ENCODE results near the gene PRR5. TPM values are rescaled to one million over a fixed set of nuclear protein-coding genes. Genes with fewer than 3 reads are reported as not detected.

PRR5 gene, protein sequence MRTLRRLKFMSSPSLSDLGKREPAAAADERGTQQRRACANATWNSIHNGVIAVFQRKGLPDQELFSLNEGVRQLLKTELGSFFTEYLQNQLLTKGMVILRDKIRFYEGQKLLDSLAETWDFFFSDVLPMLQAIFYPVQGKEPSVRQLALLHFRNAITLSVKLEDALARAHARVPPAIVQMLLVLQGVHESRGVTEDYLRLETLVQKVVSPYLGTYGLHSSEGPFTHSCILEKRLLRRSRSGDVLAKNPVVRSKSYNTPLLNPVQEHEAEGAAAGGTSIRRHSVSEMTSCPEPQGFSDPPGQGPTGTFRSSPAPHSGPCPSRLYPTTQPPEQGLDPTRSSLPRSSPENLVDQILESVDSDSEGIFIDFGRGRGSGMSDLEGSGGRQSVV
- 36.2 TPM for total RNA-seq

DNA sequence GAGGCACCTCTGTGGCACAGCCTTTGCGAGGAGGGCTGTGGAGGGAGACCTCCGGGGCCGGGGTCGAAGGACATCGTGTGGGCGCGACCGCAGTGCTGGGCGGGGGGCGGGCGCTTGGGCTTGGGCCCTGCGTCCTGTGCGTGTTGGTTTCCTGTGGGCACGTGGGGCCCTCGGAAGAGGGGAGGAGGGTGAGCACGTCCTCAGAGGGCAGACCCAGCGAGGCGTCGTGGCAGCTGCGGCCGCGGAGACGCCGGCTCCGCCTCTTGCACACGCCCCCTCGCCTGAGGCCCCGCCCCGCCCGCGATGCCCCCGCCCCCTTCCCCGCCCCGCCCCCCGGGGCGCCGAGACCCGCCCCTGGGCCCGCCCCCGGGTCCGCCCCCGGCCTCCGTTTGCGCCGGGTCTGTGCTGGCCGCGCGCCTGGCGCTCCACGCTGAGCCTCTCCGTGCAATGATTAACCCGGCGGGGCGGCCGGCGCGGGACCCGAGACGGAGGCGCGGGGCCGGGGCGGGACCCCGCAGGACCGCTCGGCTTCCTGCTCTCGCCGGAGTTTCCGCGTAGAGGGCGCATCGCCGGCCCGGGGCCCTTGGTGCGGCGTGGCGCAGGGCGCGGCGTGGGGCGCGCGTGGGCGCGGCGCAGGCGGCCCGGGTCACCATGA is at the start of gene PRR5:
PRR5 (plus strand) TSS at position 381 of the 655 bp plus-strand sequence; CDS start at position 652, 271 bp downstream.

DNA sequence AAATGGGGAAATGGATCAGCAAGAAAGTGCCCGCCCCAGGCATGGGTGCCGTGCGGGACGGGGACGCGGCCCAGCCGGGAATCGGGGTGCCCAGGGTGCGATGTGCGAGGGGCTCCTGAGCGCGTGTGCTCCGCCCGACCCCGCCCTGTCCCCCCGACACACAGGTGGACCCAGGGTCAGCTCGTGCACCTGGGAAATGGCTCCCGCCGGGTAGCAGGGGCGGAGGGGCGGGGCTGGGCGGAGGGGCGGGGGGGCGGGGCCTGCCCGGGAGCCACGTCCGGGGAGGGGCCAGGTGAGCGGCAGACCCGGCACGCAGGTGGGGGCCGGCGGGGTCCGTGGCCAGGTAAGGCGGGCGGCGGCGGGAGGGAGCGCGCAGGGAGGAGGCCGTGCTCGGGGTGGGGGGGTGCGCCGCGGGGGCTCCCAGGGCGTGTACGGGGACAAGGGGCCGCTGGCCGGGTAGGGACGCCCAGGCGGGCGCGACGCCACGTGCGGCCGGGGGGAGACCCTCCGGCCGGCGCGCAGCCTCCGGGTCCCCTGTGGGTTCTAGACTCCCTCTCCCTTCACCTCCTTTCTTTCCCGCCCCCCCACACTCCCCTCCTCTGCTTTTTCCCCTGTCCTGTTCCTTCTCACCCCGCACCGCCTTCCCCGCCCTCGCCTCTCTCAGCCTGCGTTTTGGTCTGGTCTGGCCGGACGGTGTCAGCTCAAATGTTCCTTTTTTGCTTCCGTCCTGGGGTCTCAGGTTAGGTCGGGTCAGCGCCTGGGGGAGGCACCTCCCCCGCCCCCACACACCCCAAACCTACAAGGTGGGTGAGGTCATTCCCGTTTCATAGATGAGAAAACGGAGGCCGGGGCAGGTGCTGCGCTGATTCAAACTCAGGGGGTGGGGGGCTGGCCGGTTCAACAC is 50.5 kb downstream of the PRR5 start, which contains the start of gene ARHGAP8:
ARHGAP8 (plus strand) TSS at position 291 of the 904 bp plus-strand sequence. CDS start 33,953 bp downstream, outside the sequence.

Other genes with a start within 250 kb of the PRR5 start
- gene RTL6, start 204.0 kb upstream of the PRR5 start, total RNA-seq = 37.3 TPM
- gene ARHGAP8, start 50.4 kb downstream of the PRR5 start, total RNA-seq = 14.8 TPM

Measured in metanephros (tissue), 1 donor.